Stomach (tissue), 4 donors: ENCODE measurements around the gene EPS8L3.

ENCODE experiments used
- CTCF ChIP-seq, 7 experiments: fragments of 450-650 bp in 4 of 7; fragments of 200-600 bp in 3 of 7; sonication (generic) in 3 of 7; IDR thresholded peaks; one replicate each; pipeline ENCODE4 v1.5.1; 2016 to 2019; ENCODE audit warnings: antibody characterized with exemption in 7 of 7, control low read depth in 2 of 7, mild to moderate bottlenecking in 1 of 7
- EP300 ChIP-seq: sonication (generic); formaldehyde crosslinking; IDR thresholded peaks from one replicate; pipeline ENCODE4 v1.6.1; 2017; ENCODE audit warnings: antibody characterized with exemption
- POLR2A ChIP-seq, 4 donors: fragments of 450-650 bp; IDR thresholded peaks; one replicate each; pipeline ENCODE4 v1.6.1; 2016; ENCODE audit warnings: antibody characterized with exemption in 4 of 4, control low read depth in 2 of 4, mild to moderate bottlenecking in 1 of 4, moderate library complexity in 1 of 4
- POLR2AphosphoS5 ChIP-seq, 3 donors: sonication (generic); formaldehyde crosslinking; IDR thresholded peaks; one replicate each; pipeline ENCODE4 v1.6.1; 2016; ENCODE audit warnings: antibody characterized with exemption in 3 of 3

GRCh38 chr1:109765483-109765815 is 1.7 kb upstream of the EPS8L3 start:
- TF ChIP-seq EP300, result no peak
- no peak for TF ChIP-seq CTCF (IDR thresholded peaks at IDR 0.05)
- no peak for TF ChIP-seq POLR2A (IDR thresholded peaks at IDR 0.05)
- TF ChIP-seq POLR2AphosphoS5 (IDR thresholded peaks at IDR 0.05), result no peak
